ENCODE measurements around the gene MMP24.
"Not testable (repeated sequence)": the region's sequence is repeated elsewhere in the genome, so short reads cannot be mapped to it uniquely, and the experiment has no call there.

MMP24 gene

GRCh38 chr20:35226126-35226883 is at the start of gene MMP24:
TSS of gene MMP24 (plus strand) at chr20:35226690. CDS start at chr20:35226739, 49 bp downstream.
- in situ Hi-C loops (cut with MboI; ENCODE audit: low sequenced_read_pairs): no loop called here

DNA sequence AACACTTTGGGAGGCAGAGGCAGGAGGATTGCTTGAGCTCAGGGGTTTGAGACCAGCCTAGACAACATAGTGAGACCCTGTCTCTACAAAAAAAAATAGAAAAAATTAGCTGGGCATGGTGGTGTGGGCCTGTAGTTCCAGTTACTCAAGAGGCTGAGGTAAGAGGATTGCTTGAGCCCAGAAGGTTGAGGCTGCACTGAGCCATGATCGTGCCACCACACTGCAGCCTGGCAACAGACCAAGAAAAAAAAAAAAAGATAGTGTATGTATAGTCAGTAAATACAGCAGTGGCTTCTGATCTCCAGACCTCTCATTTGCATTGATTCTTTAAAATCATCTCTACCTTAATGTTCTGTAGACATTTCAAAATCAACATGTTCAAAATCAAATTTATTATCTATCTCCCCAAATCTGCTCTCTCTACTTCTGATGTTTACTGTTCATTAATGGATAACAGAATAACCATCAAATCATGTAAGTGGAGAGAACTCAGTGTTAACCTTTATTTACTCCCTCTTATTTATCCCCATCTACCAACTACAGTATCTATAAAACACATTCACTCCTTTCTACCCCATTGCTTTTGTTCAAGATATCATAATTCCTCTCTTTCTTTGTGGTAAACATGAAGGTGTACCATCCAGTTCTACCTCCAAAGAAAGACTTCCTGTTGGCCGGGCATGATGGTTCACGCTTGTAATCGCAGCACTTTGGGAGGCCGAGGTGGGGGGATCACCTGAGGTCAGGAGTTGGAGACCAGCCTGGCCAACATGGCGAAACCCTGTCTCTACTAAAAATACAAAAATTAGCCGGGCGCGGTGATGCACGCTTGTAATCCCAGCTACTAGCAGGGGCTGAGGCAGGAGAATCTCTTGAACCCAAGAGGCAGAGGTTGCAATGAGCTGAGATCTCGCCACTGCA is 46.9 kb upstream of the MMP24 start:
- in situ Hi-C loops (cut with MboI; ENCODE audit: low sequenced_read_pairs): no loop called here

GRCh38 chr20:35180266-35180665 is 46.2 kb upstream of the MMP24 start:
- in situ Hi-C loops (cut with MboI; ENCODE audit: low sequenced_read_pairs): no loop called here

DNA sequence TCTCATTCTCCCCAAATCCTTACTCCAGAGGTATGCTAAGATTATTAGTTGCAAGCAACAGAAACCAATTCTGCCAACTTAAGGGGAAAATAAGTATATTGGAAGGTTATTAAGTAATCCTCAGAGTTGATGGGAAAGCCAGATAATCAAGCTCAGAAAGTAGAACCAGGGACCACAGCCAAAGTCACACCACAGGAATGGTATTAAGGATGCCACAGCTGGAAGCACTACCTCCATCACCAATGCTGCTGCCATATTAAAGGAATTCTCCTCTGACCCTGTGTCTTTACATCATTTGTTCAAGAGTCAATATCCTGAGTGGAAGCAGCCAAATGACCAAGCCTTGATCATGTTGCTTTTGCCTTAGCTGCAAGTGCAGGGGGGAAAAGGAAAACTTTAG is 44.8 kb upstream of the MMP24 start:
- in situ Hi-C loops (cut with MboI; ENCODE audit: low sequenced_read_pairs): no loop called here

GRCh38 chr20:35186691-35187289 is 39.7 kb upstream of the MMP24 start:
- in situ Hi-C loops (cut with MboI; ENCODE audit: low sequenced_read_pairs): not testable (repeated sequence)

- in situ Hi-C loops (cut with MboI; ENCODE audit: low sequenced_read_pairs): no loop called here
Measured at GRCh38 chr20:35187584-35188190, 38.8 kb upstream of the MMP24 start.

GRCh38 chr20:35189223-35189622 is 37.3 kb upstream of the MMP24 start:
- in situ Hi-C loops (cut with MboI; ENCODE audit: low sequenced_read_pairs): not testable (repeated sequence)

DNA sequence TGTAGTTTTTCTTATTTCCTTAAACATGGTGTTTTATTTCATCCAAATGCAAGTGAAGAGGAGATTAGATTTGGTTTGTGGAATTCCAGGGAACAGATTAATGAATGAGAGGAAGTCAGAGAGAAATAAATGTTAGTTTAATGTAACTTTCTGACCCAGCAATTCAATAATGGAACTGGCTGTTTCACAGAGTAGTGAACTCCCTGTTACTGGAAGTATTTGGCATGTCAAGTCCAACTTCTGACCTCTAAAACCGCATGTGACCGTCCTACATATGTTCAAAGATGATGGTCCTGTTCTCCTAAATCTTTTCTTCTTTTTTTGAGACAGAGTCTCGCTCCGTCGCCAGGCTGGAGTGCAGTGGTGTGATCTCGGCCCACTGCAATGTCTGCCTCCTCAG is 35.9 kb upstream of the MMP24 start:
- in situ Hi-C loops (cut with MboI; ENCODE audit: low sequenced_read_pairs): no loop called here

GRCh38 chr20:35191419-35192117 is 34.9 kb upstream of the MMP24 start:
- in situ Hi-C loops (cut with MboI; ENCODE audit: low sequenced_read_pairs): no loop called here

GRCh38 chr20:35192118-35192872 is 34.2 kb upstream of the MMP24 start:
- in situ Hi-C loops (cut with MboI; ENCODE audit: low sequenced_read_pairs): no loop called here

GRCh38 chr20:35193031-35193791 is 33.3 kb upstream of the MMP24 start:
- in situ Hi-C loops (cut with MboI; ENCODE audit: low sequenced_read_pairs): not testable (repeated sequence)

GRCh38 chr20:35196313-35196712 is 30.2 kb upstream of the MMP24 start:
- in situ Hi-C loops (cut with MboI; ENCODE audit: low sequenced_read_pairs): no loop called here

DNA sequence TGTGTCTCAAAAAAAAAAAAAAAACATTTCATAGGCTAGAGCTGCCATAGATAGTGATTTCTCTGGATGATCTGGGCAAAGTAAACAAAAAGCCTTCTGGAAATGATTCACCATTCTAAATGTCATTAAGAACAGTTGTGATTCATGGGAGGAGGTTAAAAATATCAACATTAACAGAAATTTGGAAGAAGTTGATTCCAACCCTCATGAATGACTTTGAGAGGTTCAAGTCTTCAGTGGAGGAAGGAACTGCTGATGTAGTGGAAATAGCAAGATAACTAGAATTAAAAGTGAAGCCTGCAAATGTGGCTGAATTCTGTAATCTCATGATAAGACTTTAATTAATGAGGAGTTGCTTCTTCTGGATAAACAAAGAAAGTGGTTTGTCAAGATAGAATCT is 26.8 kb upstream of the MMP24 start:
- in situ Hi-C loops (cut with MboI; ENCODE audit: low sequenced_read_pairs): no loop called here

GRCh38 chr20:35200267-35200666 is 26.2 kb upstream of the MMP24 start:
- in situ Hi-C loops (cut with MboI; ENCODE audit: low sequenced_read_pairs): no loop called here

DNA sequence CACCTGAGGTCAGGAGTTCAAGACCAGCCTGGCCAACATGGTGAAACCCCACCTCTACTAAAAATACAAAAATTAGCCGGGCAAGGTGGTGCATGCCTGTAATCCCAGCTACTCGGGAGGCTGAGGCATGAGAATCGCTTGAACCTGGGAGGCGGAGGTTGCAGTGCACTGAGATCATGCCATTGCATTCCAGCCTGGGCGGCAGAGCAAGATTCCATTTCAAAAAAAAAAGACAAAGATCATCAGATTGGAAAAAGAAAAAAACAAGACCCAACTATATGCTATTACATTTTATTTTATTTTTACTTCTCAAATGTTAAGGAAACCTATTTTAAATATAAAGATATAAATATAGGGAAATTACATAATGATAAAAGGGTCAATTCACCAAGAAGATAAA is 25.0 kb upstream of the MMP24 start:
- in situ Hi-C loops (cut with MboI; ENCODE audit: low sequenced_read_pairs): not testable (repeated sequence)

GRCh38 chr20:35206802-35207201 is 19.7 kb upstream of the MMP24 start:
- in situ Hi-C loops (cut with MboI; ENCODE audit: low sequenced_read_pairs): no loop called here

GRCh38 chr20:35207950-35208611 is 18.4 kb upstream of the MMP24 start:
- in situ Hi-C loops (cut with MboI; ENCODE audit: low sequenced_read_pairs): no loop called here
